ENCODE results near the gene USP34.
"Not testable (repeated sequence)": the region's sequence is repeated elsewhere in the genome, so short reads cannot be mapped to it uniquely, and the experiment has no call there.

The USP34 gene

GRCh38 chr2:61183795-61184194 is 287.1 kb downstream of the USP34 start:
- DNase-seq (ENCODE audit: low read depth): no peak

- no peak for DNase-seq (ENCODE audit: low read depth)
These were observed 288.9 kb downstream of the USP34 start for GRCh38 chr2:61182059-61182383.

- no peak for DNase-seq (ENCODE audit: low read depth)
These were observed 289.4 kb downstream of the USP34 start for GRCh38 chr2:61181382-61182058.

- DNase-seq (ENCODE audit: low read depth): no peak
These were observed 290.2 kb downstream of the USP34 start for GRCh38 chr2:61180686-61181085.

GRCh38 chr2:61179701-61180639 is 290.9 kb downstream of the USP34 start:
- no peak for DNase-seq (ENCODE audit: low read depth)

- no peak for DNase-seq (ENCODE audit: low read depth)
These were observed 292.0 kb downstream of the USP34 start for GRCh38 chr2:61178603-61179545.

- DNase-seq (ENCODE audit: low read depth): peak; percentile 20
These were observed 292.9 kb downstream of the USP34 start for GRCh38 chr2:61177727-61178549.

GRCh38 chr2:61176755-61177726 is 293.8 kb downstream of the USP34 start:
- DNase-seq (ENCODE audit: low read depth): peak; percentile 94

GRCh38 chr2:61175036-61175435 is 295.9 kb downstream of the USP34 start:
- no peak for DNase-seq (ENCODE audit: low read depth)

- no peak for DNase-seq (ENCODE audit: low read depth)
These were observed 297.8 kb downstream of the USP34 start for GRCh38 chr2:61173116-61173515.

GRCh38 chr2:61172671-61173070 is 298.2 kb downstream of the USP34 start:
- DNase-seq (ENCODE audit: low read depth): no peak

- DNase-seq (ENCODE audit: low read depth): no peak
These were observed 303.3 kb downstream of the USP34 start for GRCh38 chr2:61167579-61167978.

- DNase-seq (ENCODE audit: low read depth): no peak
These were observed 304.9 kb downstream of the USP34 start for GRCh38 chr2:61165946-61166345.

- not testable (repeated sequence) for DNase-seq (ENCODE audit: low read depth)
These were observed 305.8 kb downstream of the USP34 start for GRCh38 chr2:61165082-61165481.

- DNase-seq (ENCODE audit: low read depth): no peak
These were observed 308.2 kb downstream of the USP34 start for GRCh38 chr2:61162721-61163120.

GRCh38 chr2:61161888-61162287 is 309.0 kb downstream of the USP34 start, which contains the start of gene C2orf74:
Gene C2orf74 (plus strand): TSS chr2:61162188. CDS start chr2:61162515, 327 bp downstream.
- DNase-seq (ENCODE audit: low read depth): no peak

- DNase-seq (ENCODE audit: low read depth): no peak
These were observed 312.4 kb downstream of the USP34 start for GRCh38 chr2:61158356-61158955.

- DNase-seq (ENCODE audit: low read depth): no peak
These were observed 313.4 kb downstream of the USP34 start for GRCh38 chr2:61157371-61158003.

- DNase-seq (ENCODE audit: low read depth): no peak
These were observed 319.5 kb downstream of the USP34 start for GRCh38 chr2:61151436-61151835.
